HG03108 (cell line): ENCODE results near the gene SHISA5.
"Not testable (repeated sequence)": the region's sequence is repeated elsewhere in the genome, so short reads cannot be mapped to it uniquely, and the experiment has no call there.

ENCODE experiments used
- ATAC-seq: cut with Tn5 transposase; IDR thresholded peaks from one replicate; pipeline ENCODE4 v1.9.1; 2021; ENCODE audit warnings: moderate library complexity; ENCODE audit not compliant: unreplicated experiment

SHISA5 gene

GRCh38 chr3:48478626-48479555 lies 25.1 kb downstream of the SHISA5 start:
- no peak for ATAC-seq

DNA sequence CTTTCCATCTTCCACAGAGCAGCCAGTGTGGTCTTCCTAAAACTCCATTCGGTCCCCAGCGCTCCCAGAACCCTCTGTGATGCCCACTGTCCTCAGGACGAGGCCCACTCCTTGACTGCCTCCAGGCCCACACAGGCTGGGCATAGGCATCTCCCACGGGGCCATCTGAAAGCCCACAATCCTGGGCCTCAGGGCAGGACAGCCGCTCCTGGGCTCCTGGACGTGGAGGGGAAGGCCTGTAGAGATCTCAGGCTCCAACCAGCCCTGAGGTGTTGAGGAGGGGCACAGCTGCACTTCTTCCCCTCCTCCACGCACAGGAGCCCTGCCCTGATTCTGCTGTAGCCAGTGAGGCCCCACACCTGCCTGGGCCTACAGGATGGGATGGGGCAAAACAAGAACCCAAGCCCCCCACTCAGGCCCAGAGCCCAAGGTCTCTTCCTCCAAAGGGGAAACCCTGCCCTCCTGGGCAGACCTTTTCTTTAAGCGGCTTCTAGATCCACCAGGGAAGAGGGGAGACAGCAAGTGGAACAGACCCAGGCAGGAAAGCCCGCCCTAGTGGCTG lies 25.9 kb downstream of the SHISA5 start:
- ATAC-seq: no peak

- ATAC-seq: no peak
These were observed 27.4 kb downstream of the SHISA5 start for GRCh38 chr3:48476426-48477053.

- ATAC-seq: no peak
These were observed 28.8 kb downstream of the SHISA5 start for GRCh38 chr3:48475188-48475587.

DNA sequence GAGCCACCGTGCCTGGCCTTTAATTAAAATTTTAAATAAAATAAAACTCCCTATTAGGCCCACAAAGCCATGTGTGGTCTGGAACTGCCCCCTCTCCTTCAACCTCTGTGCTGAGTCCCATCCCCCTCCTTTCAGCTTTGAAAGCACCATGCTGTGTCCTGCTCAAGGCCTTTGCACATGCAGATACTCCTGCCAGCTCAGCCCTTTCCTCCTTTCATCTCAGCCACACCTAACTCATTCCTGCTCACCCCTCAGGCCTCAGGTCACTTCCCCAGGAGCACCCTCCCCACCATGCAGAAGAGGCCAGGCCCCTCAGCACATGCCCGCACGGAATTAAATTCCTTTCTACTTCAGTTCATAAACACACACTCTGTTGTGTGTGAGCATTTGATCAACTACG lies 29.4 kb downstream of the SHISA5 start:
- no peak for ATAC-seq

DNA sequence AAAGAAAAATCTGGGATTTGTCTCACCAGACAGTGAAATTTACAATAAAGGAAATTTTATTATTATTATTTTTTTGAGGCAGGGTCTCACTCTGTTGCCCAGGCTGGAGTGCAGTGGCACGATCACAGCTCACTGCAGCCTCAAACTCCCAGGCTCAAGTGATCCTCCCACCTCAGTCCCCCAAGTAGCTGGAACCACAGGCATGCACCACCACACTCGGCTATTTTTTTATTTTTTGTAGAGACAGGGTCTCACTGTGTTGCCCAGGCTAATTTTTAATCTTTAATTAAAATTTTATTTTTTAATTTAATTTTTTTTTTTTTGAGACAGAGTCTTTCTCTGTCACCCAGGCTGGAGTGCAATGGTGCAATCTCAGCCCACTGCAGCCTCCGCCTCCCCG lies 29.9 kb downstream of the SHISA5 start:
- not testable (repeated sequence) for ATAC-seq

- ATAC-seq: no peak
These were observed 30.4 kb downstream of the SHISA5 start for GRCh38 chr3:48473617-48473952.

- peak; percentile 75 for ATAC-seq
These were observed 30.9 kb downstream of the SHISA5 start for GRCh38 chr3:48472923-48473616.

DNA sequence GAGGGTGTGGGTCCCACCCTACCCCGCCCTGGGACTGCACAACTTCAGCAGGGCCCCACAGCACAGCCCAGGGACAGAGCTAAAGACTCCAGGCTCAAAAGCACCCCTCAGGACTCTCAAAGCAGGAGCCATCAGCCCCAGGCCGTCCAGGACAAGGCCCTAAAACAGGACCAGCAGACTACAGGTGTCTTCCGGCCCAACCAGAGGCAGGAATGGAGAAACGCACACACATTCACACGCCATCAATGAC lies 31.4 kb downstream of the SHISA5 start:
- ATAC-seq: no peak

DNA sequence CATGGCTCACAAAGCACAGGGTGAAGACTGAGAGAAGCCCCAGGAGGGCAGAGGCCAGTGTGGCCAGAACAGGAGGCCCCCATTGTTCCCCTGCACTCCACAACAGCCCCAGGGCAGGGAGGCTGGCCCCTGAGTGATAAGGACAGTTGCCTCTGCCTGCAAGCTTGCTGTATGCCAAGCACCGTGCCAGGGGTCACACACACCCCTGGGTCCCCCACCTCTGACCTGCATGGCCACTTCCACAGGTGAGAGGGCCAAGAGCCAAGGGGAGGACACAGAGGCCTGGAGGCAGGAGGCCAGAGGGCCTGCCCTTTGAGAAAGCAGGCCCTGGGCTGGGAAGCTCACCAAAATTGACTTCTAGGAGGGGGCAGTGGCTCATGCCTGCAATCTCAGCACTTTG lies 33.7 kb downstream of the SHISA5 start:
- no peak for ATAC-seq

DNA sequence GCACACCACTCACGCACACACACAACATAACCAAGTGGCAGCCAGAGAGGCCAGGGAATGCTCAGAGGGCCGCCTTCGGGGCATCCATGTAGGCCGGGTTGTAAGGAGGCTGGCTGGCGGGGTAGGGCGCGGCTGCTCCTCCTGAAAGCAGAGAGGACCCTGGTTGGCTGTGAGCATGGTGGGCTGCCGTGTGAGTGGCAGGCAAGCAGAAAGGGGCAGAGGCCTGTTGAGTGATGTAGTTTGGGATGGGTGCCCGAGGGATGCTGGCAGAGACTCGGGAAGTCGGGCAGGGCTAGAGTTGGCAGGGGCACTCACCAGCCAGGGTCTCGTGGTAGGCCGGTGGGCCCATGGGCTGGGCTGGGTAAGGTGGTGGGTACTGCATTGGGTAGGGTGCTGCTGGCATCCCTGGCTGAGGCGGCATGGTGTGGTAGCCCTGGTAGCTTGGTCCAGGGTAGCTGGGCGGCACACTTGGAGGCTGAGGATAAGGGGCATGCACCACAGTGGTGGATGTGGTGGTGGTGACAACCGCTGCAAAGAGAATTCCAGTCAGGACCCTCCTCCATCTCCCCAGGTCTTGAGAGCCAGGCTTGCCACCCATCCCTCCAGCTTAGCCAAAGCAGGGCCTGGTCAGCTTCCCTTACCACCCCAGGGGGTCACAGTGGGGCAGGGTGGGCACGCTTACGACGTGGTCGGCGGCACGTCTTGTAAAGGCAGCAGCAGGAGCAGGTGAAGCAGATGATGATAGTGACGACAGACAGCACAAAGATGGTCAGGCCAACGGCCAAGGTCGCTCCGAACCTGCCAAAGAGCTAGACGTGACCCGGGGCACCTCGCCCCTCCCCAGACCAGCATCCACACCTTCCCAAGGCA lies 34.7 kb downstream of the SHISA5 start:
- ATAC-seq: no peak

DNA sequence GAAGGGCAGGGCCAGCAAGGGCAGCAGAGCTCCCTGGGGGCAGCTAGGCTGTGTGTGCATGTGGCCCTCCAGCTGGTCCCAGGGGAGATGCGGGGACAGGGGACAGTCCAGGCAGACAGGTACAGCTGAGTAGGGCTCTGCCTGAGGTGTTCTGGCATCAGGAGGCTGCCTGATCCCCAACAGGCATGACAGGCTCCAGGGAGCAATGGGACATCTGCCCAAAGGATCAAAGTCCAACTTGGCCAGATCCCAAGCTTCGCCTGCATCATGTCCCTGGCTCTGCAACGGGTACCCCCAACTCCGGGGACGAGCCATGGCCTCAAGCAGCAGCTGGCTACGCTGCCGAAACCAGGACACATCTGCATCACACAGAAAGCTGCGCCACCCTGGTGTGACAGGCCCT lies 35.6 kb downstream of the SHISA5 start:
- ATAC-seq: no peak

- no peak for ATAC-seq
These were observed 36.3 kb downstream of the SHISA5 start for GRCh38 chr3:48467473-48468267.

- ATAC-seq: no peak
These were observed 36.9 kb downstream of the SHISA5 start for GRCh38 chr3:48467110-48467454.

- ATAC-seq: no peak
These were observed 37.4 kb downstream of the SHISA5 start for GRCh38 chr3:48466386-48467109.

DNA sequence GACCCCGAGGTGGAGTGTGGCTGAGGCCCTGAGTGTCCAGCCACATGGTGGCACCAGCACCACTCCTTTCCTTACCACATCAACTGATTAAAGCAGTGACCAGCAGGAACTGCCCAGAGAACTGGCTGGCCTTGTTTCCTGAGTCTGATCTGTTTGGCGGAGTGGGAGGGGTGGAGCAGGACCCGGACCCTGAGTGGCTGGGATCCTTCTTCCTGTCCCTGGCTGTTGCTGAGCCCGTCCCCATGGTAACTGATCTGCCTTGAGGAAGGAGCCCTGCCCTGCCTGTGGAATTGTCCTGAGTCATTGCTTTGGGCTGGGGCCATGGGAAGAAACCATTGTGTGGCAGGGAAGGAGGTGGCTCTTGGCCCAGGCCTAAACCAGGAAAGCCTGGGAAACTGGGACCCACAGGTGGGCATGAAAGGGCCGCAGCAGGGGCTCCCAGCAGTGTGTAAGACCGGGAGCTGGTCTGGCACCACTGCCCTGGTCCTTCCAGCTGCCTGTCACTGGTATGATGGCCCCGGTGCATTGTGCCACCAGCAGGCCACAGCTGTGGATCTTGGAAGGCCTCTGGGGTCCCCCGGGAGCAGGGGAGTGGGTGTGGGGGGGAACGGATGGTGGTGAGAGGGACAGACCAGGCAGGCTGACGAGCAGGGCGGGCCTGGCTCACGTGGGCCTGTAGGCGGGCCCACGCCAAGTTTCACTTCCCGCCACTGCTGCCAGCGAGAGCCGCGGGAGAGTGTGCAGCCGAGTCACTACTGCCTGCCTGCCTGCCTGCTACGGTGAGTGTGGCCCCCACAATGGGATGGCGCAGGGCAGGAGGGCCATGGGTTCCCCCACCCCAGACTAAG lies 38.2 kb downstream of the SHISA5 start:
- peak; percentile 73 for ATAC-seq

GRCh38 chr3:48465237-48465530 lies 38.8 kb downstream of the SHISA5 start:
- no peak for ATAC-seq

GRCh38 chr3:48464713-48465221 lies 39.2 kb downstream of the SHISA5 start:
- ATAC-seq: no peak

DNA sequence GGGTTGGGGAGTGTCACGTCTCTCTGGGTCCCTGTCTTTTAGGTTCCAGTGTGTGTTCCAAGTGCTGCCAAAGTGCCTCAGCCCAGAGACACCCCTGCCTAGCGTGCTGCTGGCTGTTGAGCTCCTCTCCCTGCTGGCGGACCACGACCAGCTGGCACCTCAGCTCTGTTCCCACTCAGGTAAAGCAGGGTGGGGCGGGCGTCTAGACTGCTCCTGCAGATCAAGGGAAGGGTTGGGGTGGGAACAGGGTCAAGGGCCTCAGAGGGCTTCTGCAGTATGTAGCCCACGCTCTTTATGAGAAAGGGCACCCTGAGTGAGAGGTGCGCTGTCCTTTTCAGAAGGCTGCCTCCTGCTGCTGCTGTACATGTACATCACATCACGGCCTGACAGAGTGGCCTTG lies 40.3 kb downstream of the SHISA5 start:
- ATAC-seq: no peak
